AG09319 (cell line): ENCODE data around the gene PDZD8.

Experiments
- DNase-seq: peaks from one replicate; pipeline ENCODE4 v3.0.0-alpha.2; 2010; ENCODE audit warnings: low read depth; ENCODE audit errors: extremely low read depth
- TF ChIP-seq, protein P1 (sequence below): IDR thresholded peaks from 2 replicates; pipeline ENCODE4 v1.5.1; 2011; ENCODE audit warnings: low read depth, mild to moderate bottlenecking, inconsistent platforms, low read length, moderate library complexity

PDZD8 gene

GRCh38 chr10:117250411-117250810, 124.8 kb downstream of the PDZD8 start:
- DNase-seq: no peak
- TF ChIP-seq, protein P1, sequence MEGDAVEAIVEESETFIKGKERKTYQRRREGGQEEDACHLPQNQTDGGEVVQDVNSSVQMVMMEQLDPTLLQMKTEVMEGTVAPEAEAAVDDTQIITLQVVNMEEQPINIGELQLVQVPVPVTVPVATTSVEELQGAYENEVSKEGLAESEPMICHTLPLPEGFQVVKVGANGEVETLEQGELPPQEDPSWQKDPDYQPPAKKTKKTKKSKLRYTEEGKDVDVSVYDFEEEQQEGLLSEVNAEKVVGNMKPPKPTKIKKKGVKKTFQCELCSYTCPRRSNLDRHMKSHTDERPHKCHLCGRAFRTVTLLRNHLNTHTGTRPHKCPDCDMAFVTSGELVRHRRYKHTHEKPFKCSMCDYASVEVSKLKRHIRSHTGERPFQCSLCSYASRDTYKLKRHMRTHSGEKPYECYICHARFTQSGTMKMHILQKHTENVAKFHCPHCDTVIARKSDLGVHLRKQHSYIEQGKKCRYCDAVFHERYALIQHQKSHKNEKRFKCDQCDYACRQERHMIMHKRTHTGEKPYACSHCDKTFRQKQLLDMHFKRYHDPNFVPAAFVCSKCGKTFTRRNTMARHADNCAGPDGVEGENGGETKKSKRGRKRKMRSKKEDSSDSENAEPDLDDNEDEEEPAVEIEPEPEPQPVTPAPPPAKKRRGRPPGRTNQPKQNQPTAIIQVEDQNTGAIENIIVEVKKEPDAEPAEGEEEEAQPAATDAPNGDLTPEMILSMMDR: no peak

DNA sequence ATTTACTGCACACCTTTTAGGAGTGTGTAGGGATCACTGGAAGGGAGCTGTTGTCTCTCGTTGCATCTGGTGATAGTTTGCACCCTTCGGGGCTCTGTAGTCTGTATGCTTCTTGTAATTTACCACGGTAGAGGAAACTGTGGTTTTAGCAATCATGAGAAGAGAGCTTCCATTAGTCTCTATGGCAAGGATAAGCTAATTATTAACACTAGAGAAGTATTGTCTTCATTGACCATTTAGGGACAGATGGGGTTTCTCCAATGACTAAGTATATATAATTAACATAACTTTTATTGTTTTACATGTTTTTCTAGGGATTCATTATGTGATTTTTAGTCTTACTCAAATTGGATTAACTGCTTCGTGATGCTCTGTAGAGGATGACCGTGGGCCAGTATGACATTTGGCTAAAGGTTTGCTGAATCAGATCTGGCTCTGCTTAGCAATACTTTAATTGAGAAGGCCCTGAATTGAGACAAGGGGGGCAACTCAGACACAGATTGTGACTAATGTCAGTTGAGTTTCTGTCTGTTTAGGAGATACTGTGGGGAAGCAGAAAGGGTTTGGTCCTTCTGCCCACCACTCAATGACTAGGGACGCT, 125.6 kb downstream of the PDZD8 start:
- TF ChIP-seq, protein P1: no peak
- DNase-seq: no peak

DNA sequence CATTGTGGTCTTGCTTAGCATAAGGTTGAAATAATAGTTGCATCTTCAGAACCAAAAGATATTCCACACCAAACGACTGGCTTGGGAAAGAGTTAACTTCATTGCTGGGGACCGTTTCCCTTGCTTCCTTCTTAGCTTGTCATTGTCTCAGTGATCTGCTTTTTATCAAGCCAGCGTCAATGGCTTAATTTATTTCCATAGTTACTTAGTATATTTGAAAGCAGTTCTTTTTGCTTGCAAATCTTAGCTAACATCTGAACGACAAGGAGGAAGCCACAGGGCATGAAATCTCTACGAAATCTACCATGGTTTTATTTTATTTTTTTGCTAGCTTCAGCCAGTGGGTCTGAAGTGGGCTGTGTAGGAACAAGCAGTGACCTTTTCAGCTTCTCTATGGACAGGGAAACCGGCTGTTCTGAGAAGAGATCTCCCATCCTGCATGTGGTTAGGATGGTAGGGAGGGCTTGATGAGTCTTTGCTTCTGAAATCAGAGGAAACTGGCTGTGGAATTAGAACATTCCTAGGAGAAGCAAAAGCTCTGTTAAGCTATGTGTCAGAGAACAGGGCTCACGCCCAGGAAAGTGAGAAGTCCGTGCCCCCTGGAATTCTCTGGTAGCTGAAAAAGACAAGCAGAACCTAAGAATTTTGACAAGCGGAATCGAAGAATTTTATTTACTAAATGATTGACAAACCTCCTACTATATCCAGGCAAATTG, 126.3 kb downstream of the PDZD8 start:
- TF ChIP-seq, protein P1: no peak
- DNase-seq: no peak

DNA sequence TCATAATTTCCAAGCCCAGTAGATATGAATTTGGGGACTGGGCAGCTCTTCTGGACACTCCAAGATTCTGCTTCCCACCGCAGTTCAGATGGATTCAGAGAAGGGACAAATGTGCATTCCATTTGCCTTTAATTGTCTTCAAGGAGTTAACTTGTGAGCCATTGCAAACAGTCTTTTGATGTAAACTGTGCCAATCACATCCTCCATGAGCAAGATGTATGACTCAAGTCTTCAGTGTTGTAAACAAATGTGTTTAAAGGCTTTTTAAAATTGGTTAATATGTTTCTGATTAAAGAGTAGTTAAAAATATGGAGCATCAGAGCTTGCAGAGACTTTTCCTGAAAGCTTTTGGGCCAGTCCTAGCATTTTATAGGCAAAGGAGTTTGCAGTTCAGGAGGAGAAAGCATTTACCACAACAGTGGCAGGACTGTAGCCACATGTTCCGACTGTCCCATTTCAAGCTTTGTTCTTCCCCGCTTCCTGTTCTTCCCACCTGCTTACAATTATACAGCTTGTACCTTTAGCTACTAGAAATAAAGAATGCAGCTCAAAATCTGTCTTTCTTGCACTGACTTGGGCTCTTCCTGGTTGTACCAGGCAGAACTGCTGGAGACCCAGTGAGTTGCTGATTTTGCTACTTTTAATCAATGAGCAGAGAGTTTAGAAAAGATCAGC, 128.1 kb downstream of the PDZD8 start:
- TF ChIP-seq, protein P1: no peak
- peak; percentile 25 for DNase-seq

- no peak for DNase-seq
These were observed 132.8 kb downstream of the PDZD8 start for GRCh38 chr10:117242463-117242832.

DNA sequence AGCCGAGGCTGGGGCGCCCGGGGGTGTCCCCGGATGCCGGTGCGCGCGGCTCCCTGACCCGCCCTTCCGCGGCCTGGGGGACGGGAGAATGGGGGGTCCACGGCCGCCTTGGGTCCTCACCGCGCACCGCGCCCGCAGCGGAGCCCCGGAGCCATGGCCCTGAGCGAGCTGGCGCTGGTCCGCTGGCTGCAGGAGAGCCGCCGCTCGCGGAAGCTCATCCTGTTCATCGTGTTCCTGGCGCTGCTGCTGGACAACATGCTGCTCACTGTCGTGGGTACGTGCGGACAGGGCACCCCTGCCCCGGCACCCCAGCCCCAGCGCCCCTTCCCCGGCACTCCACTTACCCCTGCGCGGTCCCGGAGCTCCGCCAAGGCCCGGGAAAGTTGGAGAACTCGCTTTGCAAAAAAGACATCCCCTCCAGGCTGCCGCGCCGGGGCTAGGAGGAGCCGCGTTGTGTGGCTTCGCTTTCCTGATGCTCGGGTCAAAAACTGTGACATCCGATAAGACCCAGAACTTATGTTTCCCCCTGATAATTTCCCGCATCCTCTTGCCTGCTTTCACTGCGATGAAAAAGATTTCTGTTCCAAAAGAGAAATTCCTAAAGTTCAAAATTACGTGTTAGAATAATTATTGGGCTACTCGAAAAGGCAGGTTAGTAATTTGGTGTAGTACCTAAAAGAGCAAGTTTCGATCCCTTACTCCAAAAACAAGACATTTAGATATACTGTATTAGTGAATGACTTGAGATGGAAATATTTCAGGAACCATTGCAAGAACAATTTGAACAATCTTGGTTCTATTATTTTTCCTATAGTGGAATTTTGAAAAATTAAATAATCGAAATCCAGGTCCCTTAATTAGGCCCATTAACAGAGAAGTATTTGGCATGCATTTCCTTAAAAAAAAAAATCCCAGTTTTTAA, 133.4 kb downstream of the PDZD8 start:
- DNase-seq: no peak
- TF ChIP-seq, protein P1: no peak

More at GRCh38 chr10:117242463-117242832, 132.8 kb downstream of the PDZD8 start:
- TF ChIP-seq, protein P1: no peak
